HepG2 (cell line): ENCODE data around the gene DDX49. TPM values are rescaled to one million over a fixed set of nuclear protein-coding genes. Genes with fewer than 3 reads are reported as not detected.

ENCODE experiments used
- CCAR2 ChIP-seq: fragments of 200-400 bp; formaldehyde crosslinking; optimal IDR thresholded peaks from 2 replicates; pipeline ENCODE3; 2018; ENCODE audit warnings: low read depth, mild to moderate bottlenecking, low read length, moderate library complexity
- ETV5 ChIP-seq: IDR thresholded peaks from 2 replicates; pipeline ENCODE4 v1.6.1; 2018; ENCODE audit warnings: missing biosample characterization, missing genetic modification reagents, inconsistent platforms, borderline replicate concordance
- FOXJ3 ChIP-seq: sonication (generic); formaldehyde crosslinking; IDR thresholded peaks from 2 replicates; pipeline ENCODE4 v1.4.0; 2020; ENCODE audit warnings: missing genetic modification reagents, mild to moderate bottlenecking, borderline replicate concordance
- HDAC2 ChIP-seq: sonication (generic); formaldehyde crosslinking; IDR thresholded peaks from 2 replicates; pipeline ENCODE4 v1.4.0; 2020; ENCODE audit warnings: missing genetic modification reagents
- KDM5A ChIP-seq: fragments of 200-600 bp; sonication (generic); IDR thresholded peaks from 2 replicates; pipeline ENCODE4 v1.7.0; 2018; ENCODE audit warnings: antibody characterized with exemption, mild to moderate bottlenecking, low read length, borderline replicate concordance
- NFAT5 ChIP-seq: sonication (generic); formaldehyde crosslinking; IDR thresholded peaks from 2 replicates; pipeline ENCODE4 v1.4.0; 2020; ENCODE audit warnings: missing genetic modification reagents
- PRDM4 ChIP-seq: sonication (generic); formaldehyde crosslinking; IDR thresholded peaks from 2 replicates; pipeline ENCODE4 v1.9.0; 2021; ENCODE audit warnings: missing genetic modification reagents, borderline replicate concordance
- ZNF513 ChIP-seq: sonication (generic); formaldehyde crosslinking; conservative IDR thresholded peaks from 2 replicates; pipeline ENCODE4 v1.5.0; 2020; ENCODE audit warnings: missing genetic modification reagents
- ZNF678 ChIP-seq: sonication (generic); formaldehyde crosslinking; IDR thresholded peaks from 2 replicates; pipeline ENCODE4 v1.4.0; 2020; ENCODE audit warnings: mild to moderate bottlenecking, missing genetic modification reagents
- ZNF737 ChIP-seq: sonication (generic); formaldehyde crosslinking; IDR thresholded peaks from 2 replicates; pipeline ENCODE4 v1.5.0; 2020; ENCODE audit warnings: missing genetic modification reagents, mild to moderate bottlenecking, borderline replicate concordance
- ZNF768 ChIP-seq: sonication (generic); formaldehyde crosslinking; IDR thresholded peaks from 2 replicates; pipeline ENCODE4 v1.4.0; 2020; ENCODE audit warnings: missing genetic modification reagents
- polyA plus RNA-seq, 8 experiments: library from polyadenylated mRNA; depleted of rRNA in 3 of 8; stranded (reverse) in 7 of 8; unstranded in 1 of 8; fragments of >200 nt; fragmentation: Illumina TruSeq in 4 of 8; extraction: Trizol in 4 of 8; gene quantifications; 2 replicates each; pipeline versions ENCODE4 v1.2.1 to v1.2.3, GENCODE V29; 2011 to 2016; ENCODE audit warnings: low read depth in 4 of 8, missing spikeins in 1 of 8, mixed read lengths in 1 of 8; ENCODE audit not compliant: insufficient read depth in 1 of 8
- total RNA-seq, 5 experiments: library from RNA; depleted of rRNA; stranded (reverse); fragments of >200 nt; fragmentation: Illumina TruSeq; extraction: Trizol; gene quantifications; 2 replicates each; pipeline ENCODE4 v1.2.3, GENCODE V29; 2016; ENCODE audit warnings: low read depth in 1 of 5
- TF ChIP-seq, protein P1 (sequence below): sonication (generic); formaldehyde crosslinking; IDR thresholded peaks from 2 replicates; pipeline ENCODE4 v1.5.0; 2020; ENCODE audit warnings: missing genetic modification reagents
- TF ChIP-seq, protein P2 (sequence below): sonication (generic); formaldehyde crosslinking; IDR thresholded peaks from 2 replicates; pipeline ENCODE4 v1.4.0; 2020; ENCODE audit warnings: missing genetic modification reagents, mild to moderate bottlenecking, borderline replicate concordance
- TF ChIP-seq, protein P3 (sequence below): sonication (generic); formaldehyde crosslinking; IDR thresholded peaks from 2 replicates; pipeline ENCODE4 v1.8.0; 2022; ENCODE audit warnings: missing genetic modification reagents, low read depth, mild to moderate bottlenecking, borderline replicate concordance

The DDX49 gene
- total and polyA plus RNA-seq, 2 of the 13 experiments (the other 11 are each of a cell fraction or from before 2014, with no cell fraction given) = 27.0 to 46.2 TPM

DNA sequence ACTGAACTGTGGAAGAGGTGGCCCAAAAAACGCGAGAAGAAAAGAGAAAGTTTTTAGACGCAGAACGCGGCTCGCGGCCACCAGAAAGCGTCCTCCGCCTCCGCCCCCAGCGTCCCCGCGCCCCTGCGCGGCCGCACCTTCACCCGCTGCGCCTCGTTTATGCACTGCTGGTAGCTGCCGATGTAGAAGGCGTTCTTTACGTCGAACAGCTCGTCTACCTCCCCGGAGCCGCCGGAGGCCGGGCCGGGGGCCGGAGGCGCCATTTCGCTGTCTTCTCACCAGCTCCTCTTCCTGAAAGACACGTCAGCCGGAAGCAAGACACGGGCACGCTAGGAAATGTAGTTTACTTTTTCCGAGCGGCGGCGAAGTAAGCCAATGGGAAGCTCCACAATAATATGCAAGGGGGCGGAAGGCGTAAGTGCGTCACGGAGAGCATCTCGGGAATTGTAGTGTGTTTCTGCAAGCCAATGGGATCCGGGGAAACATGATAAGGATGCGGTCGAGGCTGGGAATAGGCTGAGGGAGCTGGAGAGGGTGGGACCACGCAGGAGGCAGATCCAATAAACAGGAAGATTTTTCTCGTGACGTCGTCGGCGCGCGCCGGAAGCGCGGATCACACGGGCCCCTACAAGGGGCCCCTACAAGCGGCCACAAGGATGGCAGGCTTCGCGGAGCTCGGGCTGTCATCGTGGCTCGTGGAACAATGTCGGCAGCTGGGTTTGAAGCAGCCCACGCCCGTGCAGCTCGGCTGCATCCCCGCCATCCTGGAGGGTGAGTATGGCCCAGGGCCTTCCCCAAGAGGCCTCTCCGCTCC lies at the start of gene DDX49, which contains the start of gene COPE (continued):
- TF ChIP-seq NFAT5 (CRISPR knock-in tag) (no peak), ZNF737 (CRISPR knock-in tag) (peak; percentile 85; the same call in 1 of the 2 replicates), ZNF513 (no peak), CCAR2 (no peak), FOXJ3 (peak; percentile 42; the same call in 1 of the 2 replicates), ETV5 (peak; percentile 86), ZNF768 (peak; percentile 41; the same call in 1 of the 2 replicates), HDAC2 (CRISPR knock-in tag) (no peak; the same call in none of the 2 replicates), ZNF678 (no peak), KDM5A (no peak; the same call in 1 of the 2 replicates), PRDM4 (CRISPR knock-in tag) (no peak)
- TF ChIP-seq, protein P1, sequence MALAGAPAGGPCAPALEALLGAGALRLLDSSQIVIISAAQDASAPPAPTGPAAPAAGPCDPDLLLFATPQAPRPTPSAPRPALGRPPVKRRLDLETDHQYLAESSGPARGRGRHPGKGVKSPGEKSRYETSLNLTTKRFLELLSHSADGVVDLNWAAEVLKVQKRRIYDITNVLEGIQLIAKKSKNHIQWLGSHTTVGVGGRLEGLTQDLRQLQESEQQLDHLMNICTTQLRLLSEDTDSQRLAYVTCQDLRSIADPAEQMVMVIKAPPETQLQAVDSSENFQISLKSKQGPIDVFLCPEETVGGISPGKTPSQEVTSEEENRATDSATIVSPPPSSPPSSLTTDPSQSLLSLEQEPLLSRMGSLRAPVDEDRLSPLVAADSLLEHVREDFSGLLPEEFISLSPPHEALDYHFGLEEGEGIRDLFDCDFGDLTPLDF = peak; percentile 58; the same call in 1 of the 2 replicates
- TF ChIP-seq, protein P2, sequence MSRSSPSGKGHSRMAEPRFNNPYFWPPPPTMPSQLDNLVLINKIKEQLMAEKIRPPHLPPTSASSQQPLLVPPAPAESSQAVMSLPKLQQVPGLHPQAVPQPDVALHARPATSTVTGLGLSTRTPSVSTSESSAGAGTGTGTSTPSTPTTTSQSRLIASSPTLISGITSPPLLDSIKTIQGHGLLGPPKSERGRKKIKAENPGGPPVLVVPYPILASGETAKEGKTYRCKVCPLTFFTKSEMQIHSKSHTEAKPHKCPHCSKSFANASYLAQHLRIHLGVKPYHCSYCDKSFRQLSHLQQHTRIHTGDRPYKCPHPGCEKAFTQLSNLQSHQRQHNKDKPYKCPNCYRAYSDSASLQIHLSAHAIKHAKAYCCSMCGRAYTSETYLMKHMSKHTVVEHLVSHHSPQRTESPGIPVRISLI (CRISPR knock-in tag) = no peak
- TF ChIP-seq, protein P3, sequence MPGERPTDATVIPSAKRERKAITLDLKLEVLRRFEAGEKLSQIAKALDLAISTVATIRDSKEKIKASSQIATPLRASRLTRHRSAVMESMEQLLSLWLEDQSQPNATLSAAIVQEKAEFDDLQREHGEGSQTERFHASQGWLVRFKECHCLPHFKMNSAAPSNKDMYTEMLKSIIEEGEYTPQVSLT (CRISPR knock-in tag) = no peak
